IMR-90 (cell line): ENCODE measurements around the gene SCN4A. TPM values are rescaled to one million over a fixed set of nuclear protein-coding genes. Genes with fewer than 3 reads are reported as not detected.
A peak's percentile ranks its signal among the peaks of the same experiment; 100 is the strongest.

Experiments
- ATAC-seq: fragments of 200-7000 bp; cut with Tn5 transposase; 2 replicates; pipeline ENCODE4 v1.9.1; 2020; ENCODE audit warnings: low read depth, mild to moderate bottlenecking, moderate library complexity
- BruUV-seq: library from RNA; stranded (reverse); fragments of 400-500 nt; replicated peaks from 2 replicates; lab custom pipeline; 2021; lab: Mats Ljungman, UMichigan
- CTCF ChIA-PET: fragments of 300-600 bp; formaldehyde crosslinking; extraction: SDS; loops from one replicate; lab custom pipeline; 2021; ENCODE audit warnings: antibody characterized with exemption; lab: Yijun Ruan, JAX
- POLR2A ChIA-PET: fragments of 300-600 bp; sonication (Branson Sonifier 250); formaldehyde crosslinking; loops from one replicate; lab custom pipeline; 2022; ENCODE audit warnings: antibody characterized with exemption; ENCODE audit not compliant: unreplicated experiment; lab: Charles Lee
- DNase-seq: peaks from one replicate; pipeline ENCODE4 v3.0.0; 2013
- H2AFZ ChIP-seq: replicated peaks from 2 replicates; pipeline ENCODE3; 2013; ENCODE audit warnings: low read length, mild to moderate bottlenecking; ENCODE audit not compliant: poor library complexity
- H2AK5ac ChIP-seq: 2 replicates; pipeline ENCODE4 v1.6.1; 2013; ENCODE audit warnings: low read depth, low read length, inconsistent platforms
- H2AK9ac ChIP-seq: replicated peaks from 2 replicates; pipeline ENCODE3; 2013; ENCODE audit warnings: mild to moderate bottlenecking, low read depth, low read length, moderate library complexity; ENCODE audit not compliant: poor library complexity
- H2BK120ac ChIP-seq: 2 replicates; pipeline ENCODE4 v1.6.1; 2013; ENCODE audit warnings: low read depth, low read length, inconsistent platforms
- H2BK15ac ChIP-seq: 3 replicates; pipeline ENCODE4 v1.6.1; 2013; ENCODE audit warnings: low read depth, low read length, inconsistent platforms
- H2BK20ac ChIP-seq: 2 replicates; pipeline ENCODE4 v1.6.1; 2013; ENCODE audit warnings: low read depth, mild to moderate bottlenecking, inconsistent platforms, low read length, moderate library complexity
- H2BK5ac ChIP-seq: 2 replicates; pipeline ENCODE4 v1.6.1; 2013; ENCODE audit warnings: mild to moderate bottlenecking, low read depth, low read length, inconsistent platforms; ENCODE audit not compliant: poor library complexity, severe bottlenecking
- H3K14ac ChIP-seq: replicated peaks from 2 replicates; pipeline ENCODE4 v1.6.1; 2013; ENCODE audit warnings: low read depth, low read length, inconsistent platforms
- H3K18ac ChIP-seq: 2 replicates; pipeline ENCODE4 v1.6.1; 2013; ENCODE audit warnings: low read depth, low read length, control low read depth
- H3K23ac ChIP-seq: 2 replicates; pipeline ENCODE4 v1.6.1; 2013; ENCODE audit warnings: low read depth, low read length, inconsistent platforms
- H3K27ac ChIP-seq: 2 replicates; pipeline ENCODE4 v1.5.1; 2013; ENCODE audit warnings: mild to moderate bottlenecking, control low read depth, low read length; ENCODE audit not compliant: insufficient read depth
- H3K27me3 ChIP-seq: 2 replicates; pipeline ENCODE4 v1.6.1; 2013; ENCODE audit warnings: low read length; ENCODE audit not compliant: control insufficient read depth, insufficient read depth
- H3K36me3 ChIP-seq: 2 replicates; pipeline ENCODE4 v1.6.1; 2013; ENCODE audit warnings: low read length, mixed read lengths; ENCODE audit not compliant: control insufficient read depth, insufficient read depth
- H3K4ac ChIP-seq: 2 replicates; pipeline ENCODE4 v1.6.1; 2013; ENCODE audit warnings: low read depth, low read length, inconsistent platforms
- H3K4me1 ChIP-seq: 2 replicates; pipeline ENCODE4 v1.6.1; 2013; ENCODE audit warnings: low read length, mixed read lengths; ENCODE audit not compliant: control insufficient read depth, insufficient read depth
- H3K4me2 ChIP-seq: 2 replicates; pipeline ENCODE4 v1.6.1; 2013; ENCODE audit warnings: low read depth, mild to moderate bottlenecking, control low read depth, low read length, moderate library complexity
- H3K4me3 ChIP-seq: 2 replicates; pipeline ENCODE4 v1.5.1; 2013; ENCODE audit warnings: low read depth, mild to moderate bottlenecking, control low read depth, low read length, moderate library complexity; ENCODE audit not compliant: insufficient read depth
- H3K56ac ChIP-seq: 2 replicates; pipeline ENCODE4 v1.6.1; 2013; ENCODE audit warnings: low read length, inconsistent platforms; ENCODE audit not compliant: insufficient read depth; ENCODE audit errors: extremely low read depth
- H3K79me1 ChIP-seq, 2 experiments: 2 replicates each; pipeline ENCODE4 v1.6.1; 2013; ENCODE audit warnings: low read length in 2 of 2, inconsistent platforms in 1 of 2, low read depth in 1 of 2
- H3K9ac ChIP-seq: 2 replicates; pipeline ENCODE4 v1.6.1; 2013; ENCODE audit warnings: low read depth, low read length, control low read depth
- H3K9me1 ChIP-seq: 2 replicates; pipeline ENCODE4 v1.6.1; 2013; ENCODE audit warnings: low read length, inconsistent platforms; ENCODE audit not compliant: insufficient read depth
- H3K9me3 ChIP-seq: 2 replicates; pipeline ENCODE4 v1.6.1; 2013; ENCODE audit warnings: low read length; ENCODE audit not compliant: control insufficient read depth, insufficient read depth
- H4K20me1 ChIP-seq: 2 replicates; pipeline ENCODE4 v1.6.1; 2013; ENCODE audit warnings: low read length, inconsistent platforms; ENCODE audit not compliant: insufficient read depth
- H4K5ac ChIP-seq: 2 replicates; pipeline ENCODE4 v1.6.1; 2013; ENCODE audit warnings: mild to moderate bottlenecking, low read depth, low read length, control low read depth
- H4K8ac ChIP-seq, 2 experiments: 2 replicates each; pipeline ENCODE4 v1.6.1; 2013; ENCODE audit warnings: low read depth in 2 of 2, low read length in 2 of 2, control low read depth in 1 of 2, inconsistent platforms in 1 of 2
- H4K91ac ChIP-seq: 2 replicates; pipeline ENCODE4 v1.6.1; 2013; ENCODE audit warnings: low read depth, low read length, inconsistent platforms; ENCODE audit not compliant: insufficient read depth
- BHLHE40 ChIP-seq: fragments of 150-350 bp; IDR thresholded peaks from 2 replicates; pipeline ENCODE4 v1.6.1; 2016; ENCODE audit warnings: mild to moderate bottlenecking, low read depth, low read length
- CEBPB ChIP-seq: IDR thresholded peaks from 2 replicates; pipeline ENCODE4 v1.6.1; 2012; ENCODE audit warnings: low read depth, low read length, improper control_type of control experiment
- CHD1 ChIP-seq: IDR thresholded peaks from 2 replicates; pipeline ENCODE4 v1.6.1; 2012; ENCODE audit warnings: low read depth, low read length, improper control_type of control experiment
- CTCF ChIP-seq: conservative IDR thresholded peaks from 2 replicates; pipeline ENCODE4 v1.5.1; 2012; ENCODE audit warnings: mild to moderate bottlenecking, low read depth, low read length, improper control_type of control experiment
- ELK1 ChIP-seq: fragments of 150-350 bp; IDR thresholded peaks from 2 replicates; pipeline ENCODE4 v1.6.1; 2016; ENCODE audit warnings: low read depth, mild to moderate bottlenecking, low read length, moderate library complexity, borderline replicate concordance
- FOS ChIP-seq: fragments of 150-350 bp; IDR thresholded peaks from 2 replicates; pipeline ENCODE4 v1.6.1; 2016; ENCODE audit warnings: low read depth, low read length
- MAFK ChIP-seq: IDR thresholded peaks from 2 replicates; pipeline ENCODE4 v1.6.1; 2012; ENCODE audit warnings: low read depth, low read length, improper control_type of control experiment
- MAZ ChIP-seq: IDR thresholded peaks from 2 replicates; pipeline ENCODE4 v1.6.1; 2012; ENCODE audit warnings: low read depth, mild to moderate bottlenecking, low read length, improper control_type of control experiment, moderate library complexity, borderline replicate concordance
- MXI1 ChIP-seq: IDR thresholded peaks from 2 replicates; pipeline ENCODE4 v1.6.1; 2012; ENCODE audit warnings: low read depth, mild to moderate bottlenecking, low read length, moderate library complexity, borderline replicate concordance
- NFE2L2 ChIP-seq: fragments of 150-350 bp; IDR thresholded peaks from 2 replicates; pipeline ENCODE4 v1.6.1; 2016; ENCODE audit warnings: low read depth, mild to moderate bottlenecking, low read length
- POLR2A ChIP-seq: IDR thresholded peaks from 2 replicates; pipeline ENCODE4 v1.6.1; 2012; ENCODE audit warnings: mild to moderate bottlenecking, low read depth, low read length
- RAD21 ChIP-seq: IDR thresholded peaks from 2 replicates; pipeline ENCODE4 v1.6.1; 2012; ENCODE audit warnings: low read length, improper control_type of control experiment
- RCOR1 ChIP-seq: IDR thresholded peaks from 2 replicates; pipeline ENCODE4 v1.6.1; 2012; ENCODE audit warnings: mild to moderate bottlenecking, low read length, improper control_type of control experiment; ENCODE audit not compliant: insufficient replicate concordance
- RFX5 ChIP-seq: IDR thresholded peaks from 2 replicates; pipeline ENCODE4 v1.8.0; 2012; ENCODE audit warnings: low read depth, mild to moderate bottlenecking, low read length, moderate library complexity
- SMC3 ChIP-seq: fragments of 150-350 bp; IDR thresholded peaks from 2 replicates; pipeline ENCODE4 v1.6.1; 2016; ENCODE audit warnings: low read depth, mild to moderate bottlenecking, antibody characterized with exemption, low read length, moderate library complexity
- USF2 ChIP-seq: fragments of 150-350 bp; IDR thresholded peaks from 2 replicates; pipeline ENCODE4 v1.6.1; 2017; ENCODE audit warnings: mild to moderate bottlenecking, antibody characterized with exemption, low read length, low read depth
- WGBS, 2 experiments: methylation state at CpG; one replicate each; pipeline versions ENCODE4 v1.1.5 to v1.1.7; 2013; ENCODE audit warnings: missing lambda C conversion rate in 2 of 2; ENCODE audit not compliant: insufficient read length in 1 of 2; ENCODE audit errors: extremely low coverage in 2 of 2; 5-methylcytosine and 5-hydroxymethylcytosine counted together
- dilution Hi-C: fragments of 300-500 bp; cut with HindIII; formaldehyde crosslinking; loops from one replicate; pipeline ENCODE4 v1.14.3; 2018; ENCODE audit warnings: low sequenced_read_pairs; ENCODE audit not compliant: unreplicated experiment
- in situ Hi-C: fragments of 300-500 bp; cut with MboI; formaldehyde crosslinking; loops from 3 replicates; pipeline ENCODE4 v1.14.3; 2019; ENCODE audit warnings: low sequenced_read_pairs, inconsistent platforms, mixed read lengths
- intact Hi-C: fragments of 100-400 bp; cut with micrococcal nuclease; formaldehyde crosslinking; loops from 2 replicates; pipeline ENCODE4 v1.10.0; 2022
- polyA plus RNA-seq, 3 experiments: library from polyadenylated mRNA; depleted of rRNA; stranded (reverse); fragments of >200 nt; gene quantifications; 2 replicates each; pipeline ENCODE4 v1.2.3, GENCODE V29; 2012; ENCODE audit warnings: low replicate concordance in 1 of 3
- total RNA-seq: library from RNA; depleted of rRNA; stranded (reverse); fragments of >200 nt; gene quantifications from 2 replicates; pipeline ENCODE4 v1.2.3, GENCODE V29; 2012

The SCN4A gene
- total and polyA plus RNA-seq, 2 of the 4 experiments (the other 2 are of a cell fraction), result not detected

DNA sequence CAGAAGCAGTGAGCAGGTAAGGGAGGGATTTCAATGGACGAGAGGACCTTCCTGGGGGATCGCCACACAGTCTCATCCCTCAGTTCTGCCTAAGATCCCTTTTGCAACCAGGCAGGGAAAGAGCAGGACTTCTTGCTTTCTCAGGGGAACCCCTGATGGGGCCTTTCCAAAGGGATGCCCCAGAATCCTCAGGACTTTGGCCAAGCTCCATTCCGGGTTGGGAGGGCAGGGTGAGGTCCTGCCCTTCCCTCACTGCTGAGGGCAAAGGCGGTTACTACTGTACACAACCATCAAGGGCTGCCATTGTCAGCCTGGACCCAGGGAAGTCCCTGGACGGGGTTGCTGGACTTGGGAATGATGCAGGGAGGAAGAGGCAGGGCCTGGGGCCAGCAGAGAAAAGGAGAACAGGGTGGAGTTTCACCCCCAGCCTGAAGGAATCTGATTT lies 35.1 kb upstream of the SCN4A start:
- Histone ChIP-seq H3K4me2 (no peak overlapping the region), H2AFZ (peak overlapping the region; percentile 73), H3K27ac (no peak overlapping the region), H2AK9ac (no peak overlapping the region), H3K9me3 (no peaks in the 10 kb centered on the region), H2BK120ac (no peak overlapping the region), H3K56ac (no peak overlapping the region), H3K23ac (no peak overlapping the region), H4K8ac (no peak overlapping the region), H3K9ac (no peak overlapping the region), H4K91ac (no peak overlapping the region), H3K9me1 (peaks cover 4% of the 10 kb centered on the region; the same call in 1 of the 2 replicates), H2AK5ac (no peak overlapping the region), H3K14ac (no peak overlapping the region), H3K4me1 (no peaks in the 10 kb centered on the region; the same call in 1 of the 2 replicates), H3K18ac (no peak overlapping the region), H3K36me3 (no peaks in the 10 kb centered on the region), H4K5ac (no peak overlapping the region), H3K4me3 (no peak overlapping the region), H3K27me3 (peaks cover 16% of the 10 kb centered on the region), H2BK15ac (no peak overlapping the region), H3K79me1 (no peaks in the 10 kb centered on the region), H2BK5ac (no peak overlapping the region), H4K20me1 (no peaks in the 10 kb centered on the region), H3K4ac (no peak overlapping the region), H2BK20ac (no peak overlapping the region)
- ATAC-seq, result no peak
- dilution Hi-C loops (no loop called here), intact Hi-C loops (no loop called here), in situ Hi-C loops (no loop called here)
- WGBS, 2 experiments, result no CpG with 5 or more reads among the region's 5 CpGs
- DNase-seq, result no peak
- POLR2A ChIA-PET, result no interaction called here
- CTCF ChIA-PET, result no interaction called here
- no TSS peak for BruUV-seq
- no peak for TF ChIP-seq CEBPB
- TF ChIP-seq ELK1, result no peak
- no peak for TF ChIP-seq NFE2L2
- TF ChIP-seq RFX5, result no peak
- no peak for TF ChIP-seq MAZ
- TF ChIP-seq MAFK, result no peak
- TF ChIP-seq FOS, result no peak
- no peak for TF ChIP-seq RCOR1
- no peak for TF ChIP-seq CHD1
- no peak for TF ChIP-seq MXI1
- no peak for TF ChIP-seq POLR2A
- no peak for TF ChIP-seq BHLHE40
- TF ChIP-seq CTCF, result no peak
- no peak for TF ChIP-seq USF2
- TF ChIP-seq RAD21, result no peak
- no peak for TF ChIP-seq SMC3
